ENCODE data around the gene ZFP69B. TPM values are rescaled to one million over a fixed set of nuclear protein-coding genes. Genes with fewer than 3 reads are reported as not detected.

Gene ZFP69B
- total RNA-seq, 1 experiment from 2014 or later: 1.2 TPM

GRCh38 chr1:40508375-40509341 is 58.4 kb downstream of the ZFP69B start, which contains the start of gene EXO5:
Gene EXO5 (plus strand): TSS chr1:40508767. CDS start chr1:40514545, 5,778 bp downstream.
- H3K27me3 ChIP-seq (replicated peaks; ENCODE audit: control insufficient read depth, insufficient read depth, low read length): no peaks in the 10 kb centered on the region
- TSS peak; percentile 60 for BruUV-seq (replicated peaks)
- Mint-ChIP-seq H3K4me3 (ENCODE audit: unreplicated experiment) (peak within 1 kb of the TSS; percentile 83), H3K36me3 (ENCODE audit: insufficient read depth, unreplicated experiment) (peaks cover 9% of the 10 kb centered on the region), H3K27ac (ENCODE audit: unreplicated experiment) (peak within 1 kb of the TSS; percentile 90), H3K27me3 (ENCODE audit: insufficient read depth, unreplicated experiment) (no peaks in the 10 kb centered on the region), H3K9me3 (ENCODE audit: unreplicated experiment) (peaks cover 9% of the 10 kb centered on the region), H3K4me1 (ENCODE audit: low read depth, unreplicated experiment) (peaks cover 8% of the 10 kb centered on the region)
- peak within 1 kb of the TSS; percentile 52 for H3K4me3 ChIP-seq (ENCODE audit: low read depth, low read length)
- DNase-seq: peak; percentile 79 to 81
- TF ChIP-seq CTCF (IDR thresholded peaks at IDR 0.05; ENCODE audit: insufficient read depth in 1 of 2, low read depth in 1 of 2, low read length in 1 of 2, severe bottlenecking in 1 of 2, unreplicated experiment in 1 of 2): no peak
- ChIA-PET CTCF (interaction anchor here (0.6 kb wide), 1 partner anchor 13 kb away, joined by 3 read pairs; no protein-coding TSS in a partner anchor), POLR2A (interaction anchor here (0.6 to 1.0 kb wide), 3 partner anchors 18 to 183 kb away, joined by 3 to 9 read pairs (median 4); partner anchors contain the start of genes NFYC and ZNF684)
- intact Hi-C loops (cut with micrococcal nuclease; ENCODE audit: unreplicated experiment): no loop called here
- no peaks in the 10 kb centered on the region for H3K9me3 ChIP-seq
- H3K4me1 ChIP-seq: no peaks in the 10 kb centered on the region
- H3K36me3 ChIP-seq (ENCODE audit: control insufficient read depth, insufficient read depth, low read length): no peaks in the 10 kb centered on the region

Other genes with a start within 250 kb of the ZFP69B start
- not detected in 2 replicates for gene TMCO2, start 202.5 kb upstream of the ZFP69B start, total RNA-seq (2022)
- 37.9 and 39.9 TPM in 2 replicates for gene ZMPSTE24, start 192.2 kb upstream of the ZFP69B start, total RNA-seq (2022)
- gene COL9A2, start 133.2 kb upstream of the ZFP69B start, total RNA-seq (2022): 0.23 and 0.39 TPM in 2 replicates
- 6.8 and 7.5 TPM in 2 replicates for gene SMAP2, start 76.7 kb upstream of the ZFP69B start, total RNA-seq (2022)
- 2.5 and 2.6 TPM in 2 replicates for gene ZFP69, start 26.8 kb downstream of the ZFP69B start, total RNA-seq (2022)
- gene EXO5, start 58.3 kb downstream of the ZFP69B start, total RNA-seq (2022): 6.4 and 9.1 TPM in 2 replicates
- gene ZNF684, start 81.2 kb downstream of the ZFP69B start, total RNA-seq (2022): 2.6 and 3.2 TPM in 2 replicates
- gene RIMS3, start 215.2 kb downstream of the ZFP69B start, total RNA-seq (2022): 2.8 and 3.1 TPM in 2 replicates
- gene NFYC, start 241.2 kb downstream of the ZFP69B start, total RNA-seq (2022): 45.5 and 61.6 TPM in 2 replicates

Measured in Caco-2 (cell line).